Breast epithelium (tissue), 4 donors: Measurements from ENCODE around the gene SRGAP1. TPM values are rescaled to one million over a fixed set of nuclear protein-coding genes. Genes with fewer than 3 reads are reported as not detected.

Experiments
- DNase-seq, 2 donors: peaks; one replicate each; pipeline ENCODE4 v3.0.0-alpha.2; 2019; ENCODE audit warnings: low spot score in 2 of 2
- H3K27ac ChIP-seq, 2 donors: fragments of 200-600 bp; sonication (generic) in 1 of 2; one replicate each; pipeline ENCODE4 v1.5.1; 2016 to 2019; ENCODE audit warnings: mild to moderate bottlenecking in 1 of 2
- H3K27me3 ChIP-seq, 2 donors: fragments of 200-600 bp; sonication (generic) in 1 of 2; one replicate each; pipeline versions ENCODE4 v1.5.1 to v1.6.0; 2017 to 2019; ENCODE audit warnings: control low read depth in 1 of 2, mild to moderate bottlenecking in 1 of 2
- H3K36me3 ChIP-seq: fragments of 200-600 bp; one replicate; pipeline ENCODE4 v1.5.1; 2019
- H3K4me1 ChIP-seq, 2 donors: fragments of 200-600 bp; sonication (generic); one replicate each; pipeline ENCODE4 v1.5.1; 2016 to 2019; ENCODE audit warnings: control low read depth in 1 of 2
- H3K4me3 ChIP-seq, 3 donors: fragments of 200-600 bp; sonication (generic); 1 replicate in 2 of 3; 2 replicates in 1 of 3; pipeline ENCODE4 v1.5.1; 2016 to 2019; ENCODE audit warnings: mild to moderate bottlenecking in 3 of 3, moderate library complexity in 2 of 3
- H3K9me3 ChIP-seq, 2 donors: fragments of 200-600 bp; sonication (generic) in 1 of 2; one replicate each; pipeline ENCODE4 v1.5.1; 2016 to 2019; ENCODE audit warnings: control low read depth in 1 of 2
- CTCF ChIP-seq, 3 donors: fragments of 450-650 bp; IDR thresholded peaks; one replicate each; pipeline ENCODE4 v1.5.1; 2016 to 2017; ENCODE audit warnings: antibody characterized with exemption in 3 of 3, mild to moderate bottlenecking in 3 of 3, moderate library complexity in 3 of 3
- POLR2A ChIP-seq: fragments of 450-650 bp; IDR thresholded peaks from one replicate; pipeline ENCODE4 v1.6.1; 2016; ENCODE audit warnings: antibody characterized with exemption, mild to moderate bottlenecking, moderate library complexity
- POLR2AphosphoS5 ChIP-seq, 3 donors: sonication (generic); formaldehyde crosslinking; IDR thresholded peaks; one replicate each; pipeline ENCODE4 v1.6.1; 2017; ENCODE audit warnings: antibody characterized with exemption in 3 of 3
- intact Hi-C: fragments of 100-400 bp; cut with DNase I; formaldehyde crosslinking; loops from one replicate; pipeline ENCODE4 v1.15.1; 2023; ENCODE audit warnings: low total_unique reads
- total RNA-seq, 3 donors: library from RNA; depleted of rRNA; stranded (reverse); fragments of >200 nt; gene quantifications; one replicate each; pipeline ENCODE4 v1.1.0, GENCODE V29; 2016

The SRGAP1 gene
- total RNA-seq, 3 donors from 2014 or later, result 20.3 to 58.7 (median 29.3) TPM

- H3K27ac ChIP-seq, result no peak overlapping the region
- DNase-seq, result no peak
- no peak overlapping the region for H3K4me3 ChIP-seq
- no peaks in the 10 kb centered on the region for H3K36me3 ChIP-seq
- H3K27me3 ChIP-seq, result no peaks in the 10 kb centered on the region
- H3K9me3 ChIP-seq, result no peaks in the 10 kb centered on the region
- H3K4me1 ChIP-seq, result no peaks in the 10 kb centered on the region
- intact Hi-C loops, result no loop called here
- TF ChIP-seq POLR2AphosphoS5 (IDR thresholded peaks at IDR 0.05), result no peak
- no peak for TF ChIP-seq CTCF (IDR thresholded peaks at IDR 0.05)
- TF ChIP-seq POLR2A, result no peak
Observed at GRCh38 chr12:63909746-63910145, 65.2 kb downstream of the SRGAP1 start.

GRCh38 chr12:63911341-63911740 is 66.8 kb downstream of the SRGAP1 start:
- H3K4me3 ChIP-seq, result no peak overlapping the region
- DNase-seq, result no peak
- peaks cover 0 to 4% of the 10 kb centered on the region in 2 donors for H3K4me1 ChIP-seq
- intact Hi-C loops, result no loop called here
- no peak overlapping the region for H3K27ac ChIP-seq
- TF ChIP-seq CTCF (IDR thresholded peaks at IDR 0.05) (no peak), POLR2AphosphoS5 (IDR thresholded peaks at IDR 0.05) (no peak), POLR2A (no peak)
- no peaks in the 10 kb centered on the region for H3K27me3 ChIP-seq
- H3K36me3 ChIP-seq, result no peaks in the 10 kb centered on the region
- no peaks in the 10 kb centered on the region for H3K9me3 ChIP-seq

- no peak for DNase-seq
- no peak overlapping the region for H3K4me3 ChIP-seq
- no peaks in the 10 kb centered on the region for H3K9me3 ChIP-seq
- H3K36me3 ChIP-seq, result no peaks in the 10 kb centered on the region
- intact Hi-C loops, result no loop called here
- H3K27me3 ChIP-seq, result no peaks in the 10 kb centered on the region
- H3K4me1 ChIP-seq, result peaks cover 0 to 4% of the 10 kb centered on the region in 2 donors
- no peak for TF ChIP-seq POLR2AphosphoS5 (IDR thresholded peaks at IDR 0.05)
- no peak for TF ChIP-seq POLR2A
- TF ChIP-seq CTCF (IDR thresholded peaks at IDR 0.05), result no peak
- no peak overlapping the region for H3K27ac ChIP-seq
Observed at GRCh38 chr12:63912651-63913050, 68.2 kb downstream of the SRGAP1 start.

GRCh38 chr12:63913929-63914328 is 69.4 kb downstream of the SRGAP1 start:
- no peak for DNase-seq
- no peaks in the 10 kb centered on the region for H3K27me3 ChIP-seq
- no peaks in the 10 kb centered on the region for H3K36me3 ChIP-seq
- intact Hi-C loops, result no loop called here
- no peak overlapping the region for H3K4me3 ChIP-seq
- H3K27ac ChIP-seq, result no peak overlapping the region
- peaks cover 0 to 4% of the 10 kb centered on the region in 2 donors for H3K4me1 ChIP-seq
- H3K9me3 ChIP-seq, result no peaks in the 10 kb centered on the region
- TF ChIP-seq POLR2A (no peak), POLR2AphosphoS5 (IDR thresholded peaks at IDR 0.05) (no peak), CTCF (IDR thresholded peaks at IDR 0.05) (no peak)

- TF ChIP-seq POLR2A (no peak), CTCF (IDR thresholded peaks at IDR 0.05) (no peak), POLR2AphosphoS5 (IDR thresholded peaks at IDR 0.05) (no peak)
- no peak for DNase-seq
- no peaks in the 10 kb centered on the region for H3K36me3 ChIP-seq
- H3K27ac ChIP-seq, result peak overlapping the region in 1 of 2 donors; percentile 22
- H3K4me1 ChIP-seq, result peaks cover 0 to 4% of the 10 kb centered on the region in 2 donors
- intact Hi-C loops, result no loop called here
- no peaks in the 10 kb centered on the region for H3K9me3 ChIP-seq
- no peak overlapping the region for H3K4me3 ChIP-seq
- H3K27me3 ChIP-seq, result no peaks in the 10 kb centered on the region
Observed at GRCh38 chr12:63915105-63915800, 70.8 kb downstream of the SRGAP1 start.
